ENCODE data around the gene GJA5.

GJA5 gene

GRCh38 chr1:147784941-147785340, 24.5 kb upstream of the GJA5 start:
- in situ Hi-C loops (cut with MboI; ENCODE audit: low pct_unique_long_range_greater_than_20kb, low sequenced_read_pairs, unreplicated experiment) = no loop called here
- no peak for DNase-seq (ENCODE audit: low spot score)
- no peak for TF ChIP-seq CTCF (IDR thresholded peaks at IDR 0.05; ENCODE audit: extremely low read depth, insufficient read depth, missing control alignments)

- in situ Hi-C loops (cut with MboI; ENCODE audit: low pct_unique_long_range_greater_than_20kb, low sequenced_read_pairs, unreplicated experiment) = no loop called here
- no peak for TF ChIP-seq CTCF (IDR thresholded peaks at IDR 0.05; ENCODE audit: extremely low read depth, insufficient read depth, missing control alignments)
- DNase-seq (ENCODE audit: low spot score) = no peak
Measured at GRCh38 chr1:147781056-147781471, 20.7 kb upstream of the GJA5 start.

DNA sequence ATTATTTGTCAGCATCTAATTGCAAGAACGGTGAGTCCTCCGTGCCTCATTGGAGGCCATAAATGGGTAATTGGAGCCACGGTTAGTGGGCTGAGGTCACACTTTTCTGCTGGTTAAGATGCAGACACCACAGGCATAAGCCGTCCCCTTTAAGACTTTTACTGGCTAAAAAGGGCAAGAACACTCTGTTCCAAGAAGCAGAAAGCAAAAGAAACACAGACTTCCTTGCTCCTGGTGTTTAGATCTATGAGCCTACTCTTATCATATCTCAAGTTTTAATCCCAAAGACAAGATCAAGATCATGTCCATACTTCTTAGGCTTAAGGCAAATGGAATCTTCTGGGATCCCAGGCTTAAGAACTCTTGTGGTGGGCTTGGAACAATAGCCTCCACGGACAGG, 17.3 kb upstream of the GJA5 start:
- in situ Hi-C loops (cut with MboI; ENCODE audit: low pct_unique_long_range_greater_than_20kb, low sequenced_read_pairs, unreplicated experiment) = no loop called here
- no peak for DNase-seq (ENCODE audit: low spot score)
- TF ChIP-seq CTCF (IDR thresholded peaks at IDR 0.05; ENCODE audit: extremely low read depth, insufficient read depth, missing control alignments) = no peak

DNA sequence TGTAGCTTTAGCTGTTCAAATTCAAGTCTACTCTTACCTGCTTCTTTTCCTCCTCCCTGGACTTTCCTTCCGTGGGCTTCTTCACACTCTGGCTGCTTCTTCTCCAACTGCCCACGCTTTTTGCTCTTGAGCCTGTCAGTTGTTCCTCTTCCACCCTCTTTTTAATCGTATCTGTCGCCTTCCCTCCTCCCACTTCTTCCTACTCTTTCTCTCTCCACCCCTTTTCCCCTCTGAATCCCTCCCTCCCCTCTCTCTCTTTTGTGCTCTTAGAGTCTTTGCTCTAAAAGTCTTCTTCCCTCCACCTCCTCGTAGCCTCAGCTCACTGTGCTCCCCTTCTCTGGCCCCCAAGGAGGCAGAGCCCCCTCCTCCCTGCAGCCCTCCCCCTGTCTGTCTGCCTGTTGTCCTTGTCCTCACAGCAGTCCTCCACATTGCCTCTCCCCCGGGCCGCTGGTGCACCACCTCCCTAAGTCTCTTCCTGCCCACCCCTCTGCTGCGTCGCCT, 12.9 kb upstream of the GJA5 start:
- no peak for DNase-seq (ENCODE audit: low spot score)
- in situ Hi-C loops (cut with MboI; ENCODE audit: low pct_unique_long_range_greater_than_20kb, low sequenced_read_pairs, unreplicated experiment) = no loop called here
- no peak for TF ChIP-seq CTCF (IDR thresholded peaks at IDR 0.05; ENCODE audit: extremely low read depth, insufficient read depth, missing control alignments)

DNA sequence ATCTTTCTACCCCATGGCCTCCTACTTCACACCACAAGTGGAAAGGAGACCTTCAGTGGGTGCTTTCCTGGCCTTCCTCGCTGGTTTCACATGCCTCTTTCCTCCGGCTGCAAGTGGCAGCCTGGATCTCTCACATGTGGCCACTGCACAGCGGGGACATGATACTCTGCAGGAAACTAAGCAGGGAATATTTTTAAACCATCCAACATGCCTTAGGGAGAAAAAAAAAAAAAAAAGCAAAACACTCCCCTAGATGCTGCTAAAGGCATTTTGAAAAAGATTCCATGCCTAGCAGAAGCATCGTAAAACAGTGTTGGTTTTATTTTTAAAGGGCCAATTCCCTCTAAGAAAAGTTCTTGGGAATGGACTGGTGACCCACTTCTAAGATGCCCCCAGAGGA, 12.2 kb upstream of the GJA5 start:
- DNase-seq (ENCODE audit: low spot score) = no peak
- in situ Hi-C loops (cut with MboI; ENCODE audit: low pct_unique_long_range_greater_than_20kb, low sequenced_read_pairs, unreplicated experiment) = no loop called here
- TF ChIP-seq CTCF (IDR thresholded peaks at IDR 0.05; ENCODE audit: extremely low read depth, insufficient read depth, missing control alignments) = no peak

DNA sequence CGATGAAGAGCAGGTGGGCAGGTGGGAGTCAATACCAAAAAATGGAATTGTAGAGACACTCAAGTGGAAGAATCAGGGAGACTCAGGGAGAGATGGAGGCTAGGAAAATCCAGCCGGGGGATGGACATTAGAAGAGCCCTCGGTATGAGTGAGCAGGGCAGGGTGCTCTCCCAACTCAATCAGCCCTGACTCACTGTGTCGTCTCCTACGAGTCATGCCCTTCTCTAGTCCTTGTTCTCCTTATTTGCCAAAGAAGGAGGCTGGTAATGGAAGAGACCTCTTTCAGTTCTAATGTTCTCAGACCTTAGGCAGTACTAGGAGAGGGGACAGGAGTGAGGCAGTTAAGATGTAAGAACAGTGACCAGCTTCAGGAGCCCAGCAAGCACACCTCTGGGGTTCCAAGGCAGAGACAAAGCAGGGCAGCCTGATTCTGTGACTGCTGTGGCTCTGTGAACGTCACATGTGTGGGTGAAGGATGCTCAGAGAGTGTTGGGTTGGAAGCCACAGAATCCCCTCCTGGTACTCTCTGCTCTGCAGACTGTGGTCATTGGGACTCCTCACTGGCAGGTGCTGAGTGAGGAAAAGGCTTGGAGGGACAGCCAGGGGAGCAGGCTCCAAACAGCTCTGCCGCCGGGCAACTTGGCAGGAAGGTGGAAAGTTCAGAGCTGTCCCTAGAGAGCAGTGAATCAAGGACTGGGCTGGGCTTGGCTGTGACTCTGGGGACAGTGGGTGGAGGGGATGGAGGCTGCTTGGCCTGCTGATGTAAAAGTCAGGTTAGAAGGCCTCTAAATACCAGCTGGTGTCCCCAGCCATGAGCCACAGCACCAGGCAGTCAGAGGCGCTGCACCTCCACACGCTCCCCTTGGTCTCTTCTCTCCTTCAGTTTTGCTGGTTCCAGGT, 11.1 kb upstream of the GJA5 start:
- DNase-seq (ENCODE audit: low spot score) = no peak
- in situ Hi-C loops (cut with MboI; ENCODE audit: low pct_unique_long_range_greater_than_20kb, low sequenced_read_pairs, unreplicated experiment) = no loop called here
- no peak for TF ChIP-seq CTCF (IDR thresholded peaks at IDR 0.05; ENCODE audit: extremely low read depth, insufficient read depth, missing control alignments)

All from GM13977 (cell line).